ENCODE measurements around the gene ICOS. TPM values are rescaled to one million over a fixed set of nuclear protein-coding genes. Genes with fewer than 3 reads are reported as not detected.

ICOS gene
- total RNA-seq, 1 experiment from 2014 or later, result not detected

DNA sequence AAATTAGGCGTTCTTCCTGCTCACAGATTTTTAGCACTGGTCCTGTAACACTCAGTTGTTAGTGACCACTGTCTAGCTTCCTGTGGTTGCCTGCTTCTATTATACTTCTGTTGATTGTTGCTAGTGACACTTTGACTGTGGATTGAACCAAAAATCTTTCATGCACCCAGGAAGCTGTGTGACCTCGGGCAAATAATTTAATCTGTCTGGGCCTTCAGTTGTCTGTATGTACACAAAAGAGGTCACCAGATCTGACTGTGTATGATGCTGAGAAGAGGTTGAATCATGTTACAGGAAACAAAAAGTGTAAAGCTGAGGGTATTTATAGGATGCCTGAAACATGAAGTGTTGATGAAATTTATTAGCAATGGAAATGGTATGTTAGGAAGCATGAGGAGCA lies 12.7 kb downstream of the ICOS start:
- H4K20me1 ChIP-seq (ENCODE audit: control insufficient read depth, insufficient read depth, insufficient read length), result no peaks in the 10 kb centered on the region
- DNase-seq, result no peak
- TF ChIP-seq, protein P1, sequence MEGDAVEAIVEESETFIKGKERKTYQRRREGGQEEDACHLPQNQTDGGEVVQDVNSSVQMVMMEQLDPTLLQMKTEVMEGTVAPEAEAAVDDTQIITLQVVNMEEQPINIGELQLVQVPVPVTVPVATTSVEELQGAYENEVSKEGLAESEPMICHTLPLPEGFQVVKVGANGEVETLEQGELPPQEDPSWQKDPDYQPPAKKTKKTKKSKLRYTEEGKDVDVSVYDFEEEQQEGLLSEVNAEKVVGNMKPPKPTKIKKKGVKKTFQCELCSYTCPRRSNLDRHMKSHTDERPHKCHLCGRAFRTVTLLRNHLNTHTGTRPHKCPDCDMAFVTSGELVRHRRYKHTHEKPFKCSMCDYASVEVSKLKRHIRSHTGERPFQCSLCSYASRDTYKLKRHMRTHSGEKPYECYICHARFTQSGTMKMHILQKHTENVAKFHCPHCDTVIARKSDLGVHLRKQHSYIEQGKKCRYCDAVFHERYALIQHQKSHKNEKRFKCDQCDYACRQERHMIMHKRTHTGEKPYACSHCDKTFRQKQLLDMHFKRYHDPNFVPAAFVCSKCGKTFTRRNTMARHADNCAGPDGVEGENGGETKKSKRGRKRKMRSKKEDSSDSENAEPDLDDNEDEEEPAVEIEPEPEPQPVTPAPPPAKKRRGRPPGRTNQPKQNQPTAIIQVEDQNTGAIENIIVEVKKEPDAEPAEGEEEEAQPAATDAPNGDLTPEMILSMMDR (conservative IDR thresholded peaks at IDR 0.05), result no peak
- H2AFZ ChIP-seq (ENCODE audit: low read length), result no peak overlapping the region
- H2BK5ac ChIP-seq (ENCODE audit: insufficient read length, low read length), result no peak overlapping the region
- no CpG with 5 or more reads among the region's 2 CpGs for WGBS (ENCODE audit: extremely low coverage, insufficient read length, low lambda C conversion rate)
- H3K9ac ChIP-seq (ENCODE audit: extremely low read depth, insufficient read length, low read length), result no peak overlapping the region
- no peaks in the 10 kb centered on the region for H3K4me1 ChIP-seq (ENCODE audit: insufficient read depth, low read length)
- H3K27ac Mint-ChIP-seq, result no peak overlapping the region
- H2BK15ac ChIP-seq (ENCODE audit: low read depth, low read length), result no peak overlapping the region
- no peak overlapping the region for H2BK12ac ChIP-seq (ENCODE audit: insufficient read length, low read depth, low read length)
- H2AK5ac ChIP-seq (ENCODE audit: insufficient read length, low read length), result no peak overlapping the region
- H3K4me1 Mint-ChIP-seq, result no peaks in the 10 kb centered on the region
- H3K27me3 Mint-ChIP-seq (ENCODE audit: low read depth), result no peaks in the 10 kb centered on the region
- H3K23ac ChIP-seq (ENCODE audit: insufficient read length, low read depth, low read length), result no peak overlapping the region
- no peak overlapping the region for H3T11ph ChIP-seq (ENCODE audit: low read length)
- H3K27me3 ChIP-seq (ENCODE audit: insufficient read depth, low read length), result peaks cover 3% of the 10 kb centered on the region; the same call in 1 of the 2 replicates
- no peaks in the 10 kb centered on the region for H3K23me2 ChIP-seq (ENCODE audit: insufficient read length, low read depth, low read length, poor library complexity, severe bottlenecking)
- no peak overlapping the region for H3K56ac ChIP-seq (ENCODE audit: insufficient read length, low read depth, low read length)
- no peak overlapping the region for H2BK120ac ChIP-seq (ENCODE audit: low read depth, low read length, poor library complexity, severe bottlenecking)
- H3K79me2 ChIP-seq (ENCODE audit: insufficient read depth, low read length), result no peaks in the 10 kb centered on the region
- H3K14ac ChIP-seq (ENCODE audit: insufficient read depth, low read length), result no peak overlapping the region
- H3K9me3 ChIP-seq (ENCODE audit: control insufficient read depth, low read depth, low read length), result no peaks in the 10 kb centered on the region
- no peak overlapping the region for H4K5ac ChIP-seq (ENCODE audit: insufficient read length, low read depth, low read length)
- H3K9me3 Mint-ChIP-seq, result peaks cover 1 to 2% of the 10 kb centered on the region in 2 experiments; a peak in 4 of 5 replicates
- no peak overlapping the region for H2BK20ac ChIP-seq (ENCODE audit: low read depth, low read length, poor library complexity, severe bottlenecking)
- H3K4ac ChIP-seq (ENCODE audit: low read depth, low read length), result no peak overlapping the region
- no peak overlapping the region for H3K4me2 ChIP-seq (ENCODE audit: insufficient read depth, insufficient read length, low read length)
- H3K79me1 ChIP-seq (ENCODE audit: insufficient read depth, low read depth, low read length, poor library complexity, severe bottlenecking), result no peaks in the 10 kb centered on the region
- H3K27ac ChIP-seq (ENCODE audit: insufficient read length, low read depth, low read length), result no peak overlapping the region
- no peak overlapping the region for H3K18ac ChIP-seq (ENCODE audit: insufficient read length, low read depth, low read length)
- H3K4me3 Mint-ChIP-seq, result no peak overlapping the region
- no peak overlapping the region for H4K8ac ChIP-seq (replicated peaks; ENCODE audit: insufficient read length, low read depth, low read length)
- H3K36me3 Mint-ChIP-seq (ENCODE audit: insufficient read depth in 1 of 3, low read depth in 3 of 3), result peaks cover 0 to 5% (median 2%) of the 10 kb centered on the region in 3 experiments; a peak in 4 of 7 replicates
- no peak overlapping the region for H4K91ac ChIP-seq (ENCODE audit: insufficient read length, low read depth, low read length)
